Adrenal gland (tissue), 5 donors: ENCODE data around the gene KRTAP10-7.
"Not testable (repeated sequence)": the region's sequence is repeated elsewhere in the genome, so short reads cannot be mapped to it uniquely, and the experiment has no call there.

ENCODE experiments used
- CTCF ChIP-seq, 6 experiments: fragments of 450-650 bp in 4 of 6; fragments of 200-600 bp in 2 of 6; sonication (generic) in 1 of 6; IDR thresholded peaks; 1 replicate in 5 of 6; 2 replicates in 1 of 6; pipeline versions ENCODE4 v1.5.1 to v1.8.0; 2016 to 2021; ENCODE audit warnings: antibody characterized with exemption in 6 of 6, mild to moderate bottlenecking in 2 of 6, moderate library complexity in 1 of 6
- POLR2A ChIP-seq, 2 donors: fragments of 450-650 bp; IDR thresholded peaks; one replicate each; pipeline ENCODE4 v1.6.1; 2017; ENCODE audit warnings: antibody characterized with exemption in 2 of 2, mild to moderate bottlenecking in 2 of 2, moderate library complexity in 1 of 2
- donor health status: DM: no; HTN: no; CAD: no.

DNA sequence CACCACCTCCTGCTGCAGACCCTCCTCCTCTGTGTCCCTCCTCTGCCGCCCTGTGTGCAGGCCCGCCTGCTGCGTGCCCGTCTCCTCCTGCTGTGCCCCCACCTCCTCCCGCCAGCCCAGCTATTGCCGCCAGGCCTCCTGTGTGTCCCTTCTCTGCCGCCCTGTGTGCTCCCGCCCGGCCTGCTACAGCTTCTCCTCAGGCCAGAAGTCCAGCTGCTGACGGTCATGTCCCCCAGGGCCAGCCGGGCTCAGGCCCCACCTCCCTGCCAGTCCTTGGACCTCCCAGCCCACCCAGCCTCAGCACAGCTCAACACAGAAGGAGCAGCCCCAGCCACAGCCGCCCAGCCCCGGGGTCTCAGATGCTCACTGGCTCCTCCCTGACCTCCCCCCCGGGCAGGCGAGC, 27.4 kb downstream of the KRTAP10-7 start:
- not testable (repeated sequence) for TF ChIP-seq CTCF, POLR2A (IDR thresholded peaks at IDR 0.05)
